HCT116 (cell line): Measurements from ENCODE around the gene TBPL1. TPM values are rescaled to one million over a fixed set of nuclear protein-coding genes. Genes with fewer than 3 reads are reported as not detected.

Experiments used
- ATAC-seq: fragments of 200-7000 bp; cut with Tn5 transposase; 2 replicates; pipeline ENCODE4 v1.9.1; 2020; ENCODE audit warnings: mild to moderate bottlenecking, moderate library complexity
- BruUV-seq: library from RNA; stranded (reverse); fragments of 400-500 nt; replicated peaks from 2 replicates; lab custom pipeline; 2021; lab: Mats Ljungman, UMichigan
- CTCF ChIA-PET: fragments of 300-600 bp; sonication (Branson Sonifier 250); formaldehyde crosslinking; loops from one replicate; lab custom pipeline; 2021; ENCODE audit warnings: antibody characterized with exemption; lab: Charles Lee
- POLR2A ChIA-PET: fragments of 300-600, 350-600 bp; sonication (Branson Sonifier 250); formaldehyde crosslinking; loops from one replicate; lab custom pipeline; 2021; ENCODE audit warnings: antibody characterized with exemption; lab: Charles Lee
- RAD21 ChIA-PET, 2 experiments: fragments of 300-600 bp; sonication (Branson Sonifier 250); formaldehyde crosslinking; loops; one replicate each; lab custom pipeline; 2023; ENCODE audit warnings: low total read pairs in 2 of 2; ENCODE audit not compliant: uncharacterized antibody in 2 of 2, unreplicated experiment in 2 of 2, low non-redundant PET in 1 of 2; lab: Charles Lee
- DNase-seq: peaks from one replicate; pipeline ENCODE4 v3.0.0-alpha.2; 2010; ENCODE audit warnings: low read depth, low spot score
- H2AFZ ChIP-seq: fragments of 200-600 bp; shearing (Covaris generic), sonication (generic); 2 replicates; pipeline ENCODE4 v1.6.1; 2017; ENCODE audit warnings: low read depth, mixed run types, mixed read lengths, antibody characterized with exemption, low read length; ENCODE audit not compliant: poor library complexity, severe bottlenecking
- H3K27ac ChIP-seq: 2 replicates; pipeline ENCODE4 v1.5.1; 2012; ENCODE audit warnings: low read depth, low read length
- H3K27me3 ChIP-seq: fragments of 200-600 bp; sonication (generic); 2 replicates; pipeline ENCODE4 v1.6.1; 2016; ENCODE audit warnings: mixed run types, low read length, mixed read lengths; ENCODE audit not compliant: insufficient read depth
- H3K36me3 ChIP-seq, 2 experiments: fragments of 200-500 bp in 1 of 2; fragments of 200-600 bp in 1 of 2; sonication (Bioruptor generic) in 1 of 2; sonication (generic) in 1 of 2; 2 replicates each; pipeline versions ENCODE4 v1.5.1 to v1.6.1; 2014 to 2016; ENCODE audit warnings: low read length in 2 of 2, inconsistent platforms in 1 of 2, mixed read lengths in 1 of 2, mixed run types in 1 of 2; ENCODE audit not compliant: insufficient read depth in 2 of 2, control insufficient read depth in 1 of 2
- H3K4me1 ChIP-seq, 2 experiments: fragments of 200-600 bp in 1 of 2; sonication (generic) in 1 of 2; 2 replicates each; pipeline versions ENCODE4 v1.5.1 to v1.6.1; 2012 to 2017; ENCODE audit warnings: low read length in 2 of 2, inconsistent platforms in 1 of 2, mild to moderate bottlenecking in 1 of 2, mixed read lengths in 1 of 2, mixed run types in 1 of 2, moderate library complexity in 1 of 2; ENCODE audit not compliant: insufficient read depth in 2 of 2, control insufficient read depth in 1 of 2
- H3K4me2 ChIP-seq: fragments of 200-600 bp; sonication (generic); 2 replicates; pipeline ENCODE4 v1.6.1; 2017; ENCODE audit warnings: mixed run types, low read length, mixed read lengths
- H3K4me3 ChIP-seq, 2 experiments: fragments of 200-600 bp in 1 of 2; sonication (generic) in 1 of 2; replicated peaks in 1 of 2; 2 replicates each; pipeline ENCODE4 v1.5.1; 2011 to 2016; ENCODE audit warnings: low read length in 2 of 2, control low read depth in 1 of 2, low read depth in 1 of 2, mild to moderate bottlenecking in 1 of 2, mixed read lengths in 1 of 2, mixed run types in 1 of 2
- H3K79me2 ChIP-seq: fragments of 200-600 bp; sonication (generic); 2 replicates; pipeline ENCODE4 v1.6.1; 2017; ENCODE audit warnings: mild to moderate bottlenecking, mixed run types, low read length, moderate library complexity, mixed read lengths; ENCODE audit not compliant: insufficient read depth
- H3K9ac ChIP-seq: fragments of 200-600 bp; sonication (generic); 2 replicates; pipeline ENCODE4 v1.6.1; 2016; ENCODE audit warnings: low read length, mixed read lengths
- H3K9me2 ChIP-seq: fragments of 200-600 bp; sonication (generic), shearing (Covaris generic); 2 replicates; pipeline ENCODE4 v1.6.1; 2017; ENCODE audit warnings: mixed run types, mild to moderate bottlenecking, moderate library complexity; ENCODE audit not compliant: insufficient read depth
- H3K9me3 ChIP-seq, 2 experiments: fragments of 200-500 bp in 1 of 2; fragments of 200-600 bp in 1 of 2; sonication (Bioruptor generic) in 1 of 2; sonication (generic) in 1 of 2; 2 replicates each; pipeline ENCODE4 v1.6.1; 2014 to 2017; ENCODE audit warnings: low read length in 2 of 2, mixed read lengths in 2 of 2, inconsistent platforms in 1 of 2, low read depth in 1 of 2, mild to moderate bottlenecking in 1 of 2, mixed run types in 1 of 2, moderate library complexity in 1 of 2; ENCODE audit not compliant: control insufficient read depth in 1 of 2, insufficient read depth in 1 of 2
- H4K20me1 ChIP-seq: fragments of 200-600 bp; sonication (generic), shearing (Covaris generic); 2 replicates; pipeline ENCODE4 v1.6.1; 2017; ENCODE audit warnings: mixed run types, mild to moderate bottlenecking, moderate library complexity; ENCODE audit not compliant: insufficient read depth
- CBX3 ChIP-seq: IDR thresholded peaks from 2 replicates; pipeline ENCODE4 v1.6.1; 2012; ENCODE audit warnings: low read depth
- CEBPB ChIP-seq: IDR thresholded peaks from 2 replicates; pipeline ENCODE4 v1.6.1; 2012; ENCODE audit warnings: low read depth
- ELF1 ChIP-seq: IDR thresholded peaks from 2 replicates; pipeline ENCODE4 v1.6.1; 2012; ENCODE audit warnings: low read depth, borderline replicate concordance
- EZH2 ChIP-seq: fragments of 200-600 bp; sonication (generic); IDR thresholded peaks from 2 replicates; pipeline ENCODE4 v1.6.1; 2017; ENCODE audit warnings: antibody characterized with exemption, mixed run types
- EZH2phosphoT487 ChIP-seq: fragments of 200-600 bp; IDR thresholded peaks from 2 replicates; pipeline ENCODE4 v1.6.1; 2018; ENCODE audit warnings: antibody characterized with exemption, borderline replicate concordance
- FOSL1 ChIP-seq: IDR thresholded peaks from 2 replicates; pipeline ENCODE4 v1.6.1; 2012; ENCODE audit warnings: low read depth
- POLR2A ChIP-seq: IDR thresholded peaks from 2 replicates; pipeline ENCODE4 v1.7.0; 2011; ENCODE audit warnings: borderline replicate concordance; ENCODE audit not compliant: insufficient read depth, insufficient read length; ENCODE audit errors: extremely low read depth
- RAD21 ChIP-seq: IDR thresholded peaks from 2 replicates; pipeline ENCODE4 v1.6.1; 2012; ENCODE audit warnings: low read depth, mild to moderate bottlenecking
- SIN3A ChIP-seq: IDR thresholded peaks from 2 replicates; pipeline ENCODE4 v1.6.1; 2012; ENCODE audit warnings: low read depth
- SP1 ChIP-seq: IDR thresholded peaks from 2 replicates; pipeline ENCODE4 v1.6.1; 2012; ENCODE audit warnings: low read depth
- SRF ChIP-seq: IDR thresholded peaks from 2 replicates; pipeline ENCODE4 v1.6.1; 2012; ENCODE audit warnings: low read depth
- TCF7L2 ChIP-seq: IDR thresholded peaks from 2 replicates; pipeline ENCODE4 v1.7.0; 2011; ENCODE audit warnings: borderline replicate concordance, inconsistent platforms; ENCODE audit not compliant: insufficient read depth, insufficient read length; ENCODE audit errors: extremely low read depth
- YY1 ChIP-seq: IDR thresholded peaks from 2 replicates; pipeline ENCODE4 v1.6.1; 2011; ENCODE audit warnings: low read length, low read depth, moderate library complexity, mild to moderate bottlenecking; ENCODE audit not compliant: insufficient replicate concordance; ENCODE audit errors: extremely low read depth
- ZFX ChIP-seq: fragments of 450-650 bp; IDR thresholded peaks from 2 replicates; pipeline ENCODE4 v1.6.1; 2017
- intact Hi-C: fragments of 100-400 bp; cut with micrococcal nuclease; formaldehyde crosslinking; loops from 2 replicates; pipeline ENCODE4 v1.10.0; 2022
- total RNA-seq: library from RNA; stranded (reverse); gene quantifications from one replicate; pipeline ENCODE4 v1.2.1, GENCODE V29; 2021; ENCODE audit not compliant: unreplicated experiment
- TF ChIP-seq, protein P1 (sequence below): IDR thresholded peaks from 2 replicates; pipeline ENCODE4 v1.6.1; 2012
- TF ChIP-seq, protein P2 (sequence below): IDR thresholded peaks from 2 replicates; pipeline ENCODE4 v1.6.1; 2012
- TF ChIP-seq, protein P3 (sequence below): IDR thresholded peaks from 2 replicates; pipeline ENCODE4 v1.6.1; 2012; ENCODE audit warnings: low read depth
- TF ChIP-seq, protein P4 (sequence below): IDR thresholded peaks from 2 replicates; pipeline ENCODE4 v1.6.1; 2011; ENCODE audit warnings: mild to moderate bottlenecking, low read length, moderate library complexity; ENCODE audit not compliant: insufficient replicate concordance; ENCODE audit errors: extremely low read depth

TBPL1 gene
- total RNA-seq, 1 experiment from 2014 or later: 34.9 TPM

DNA sequence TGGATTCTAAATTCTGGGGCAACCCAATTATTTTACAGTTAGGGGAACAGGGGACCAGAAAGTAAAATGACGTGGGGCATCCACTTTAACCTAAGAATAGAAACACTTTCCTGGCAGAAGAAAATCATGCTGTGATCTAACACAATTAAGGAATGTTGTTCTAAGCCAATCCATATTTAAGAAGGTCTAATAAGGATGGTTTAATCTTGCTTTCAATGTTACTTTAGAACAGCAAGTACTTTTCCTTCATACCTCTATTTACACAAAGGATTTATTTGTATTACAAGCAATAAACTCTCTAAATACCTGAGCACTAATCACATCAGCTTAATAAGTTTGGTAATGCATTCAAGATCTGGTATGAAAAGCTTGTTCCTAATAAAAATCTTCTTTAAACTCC lies 67.0 kb downstream of the TBPL1 start:
- DNase-seq: no peak
- H4K20me1 ChIP-seq: no peaks in the 10 kb centered on the region
- no peaks in the 10 kb centered on the region for H3K4me1 ChIP-seq
- H3K4me3 ChIP-seq: no peak overlapping the region
- TF ChIP-seq TCF7L2: no peak
- TF ChIP-seq, protein P1, sequence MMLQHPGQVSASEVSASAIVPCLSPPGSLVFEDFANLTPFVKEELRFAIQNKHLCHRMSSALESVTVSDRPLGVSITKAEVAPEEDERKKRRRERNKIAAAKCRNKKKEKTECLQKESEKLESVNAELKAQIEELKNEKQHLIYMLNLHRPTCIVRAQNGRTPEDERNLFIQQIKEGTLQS: no peak
- TF ChIP-seq EZH2: no peak
- no peak for TF ChIP-seq POLR2A
- TF ChIP-seq CEBPB: no peak
- TF ChIP-seq, protein P2, sequence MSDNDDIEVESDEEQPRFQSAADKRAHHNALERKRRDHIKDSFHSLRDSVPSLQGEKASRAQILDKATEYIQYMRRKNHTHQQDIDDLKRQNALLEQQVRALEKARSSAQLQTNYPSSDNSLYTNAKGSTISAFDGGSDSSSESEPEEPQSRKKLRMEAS: no peak
- TF ChIP-seq, protein P3, sequence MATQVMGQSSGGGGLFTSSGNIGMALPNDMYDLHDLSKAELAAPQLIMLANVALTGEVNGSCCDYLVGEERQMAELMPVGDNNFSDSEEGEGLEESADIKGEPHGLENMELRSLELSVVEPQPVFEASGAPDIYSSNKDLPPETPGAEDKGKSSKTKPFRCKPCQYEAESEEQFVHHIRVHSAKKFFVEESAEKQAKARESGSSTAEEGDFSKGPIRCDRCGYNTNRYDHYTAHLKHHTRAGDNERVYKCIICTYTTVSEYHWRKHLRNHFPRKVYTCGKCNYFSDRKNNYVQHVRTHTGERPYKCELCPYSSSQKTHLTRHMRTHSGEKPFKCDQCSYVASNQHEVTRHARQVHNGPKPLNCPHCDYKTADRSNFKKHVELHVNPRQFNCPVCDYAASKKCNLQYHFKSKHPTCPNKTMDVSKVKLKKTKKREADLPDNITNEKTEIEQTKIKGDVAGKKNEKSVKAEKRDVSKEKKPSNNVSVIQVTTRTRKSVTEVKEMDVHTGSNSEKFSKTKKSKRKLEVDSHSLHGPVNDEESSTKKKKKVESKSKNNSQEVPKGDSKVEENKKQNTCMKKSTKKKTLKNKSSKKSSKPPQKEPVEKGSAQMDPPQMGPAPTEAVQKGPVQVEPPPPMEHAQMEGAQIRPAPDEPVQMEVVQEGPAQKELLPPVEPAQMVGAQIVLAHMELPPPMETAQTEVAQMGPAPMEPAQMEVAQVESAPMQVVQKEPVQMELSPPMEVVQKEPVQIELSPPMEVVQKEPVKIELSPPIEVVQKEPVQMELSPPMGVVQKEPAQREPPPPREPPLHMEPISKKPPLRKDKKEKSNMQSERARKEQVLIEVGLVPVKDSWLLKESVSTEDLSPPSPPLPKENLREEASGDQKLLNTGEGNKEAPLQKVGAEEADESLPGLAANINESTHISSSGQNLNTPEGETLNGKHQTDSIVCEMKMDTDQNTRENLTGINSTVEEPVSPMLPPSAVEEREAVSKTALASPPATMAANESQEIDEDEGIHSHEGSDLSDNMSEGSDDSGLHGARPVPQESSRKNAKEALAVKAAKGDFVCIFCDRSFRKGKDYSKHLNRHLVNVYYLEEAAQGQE: no peak
- no peak for TF ChIP-seq CBX3
- no peak for TF ChIP-seq ZFX
- TF ChIP-seq ELF1: no peak
- TF ChIP-seq RAD21: no peak
- TF ChIP-seq SRF: no peak
- no peak for TF ChIP-seq YY1
- TF ChIP-seq SP1: no peak
- no peak for TF ChIP-seq SIN3A
- TF ChIP-seq EZH2phosphoT487: no peak
- TF ChIP-seq FOSL1: no peak
- TF ChIP-seq, protein P4, sequence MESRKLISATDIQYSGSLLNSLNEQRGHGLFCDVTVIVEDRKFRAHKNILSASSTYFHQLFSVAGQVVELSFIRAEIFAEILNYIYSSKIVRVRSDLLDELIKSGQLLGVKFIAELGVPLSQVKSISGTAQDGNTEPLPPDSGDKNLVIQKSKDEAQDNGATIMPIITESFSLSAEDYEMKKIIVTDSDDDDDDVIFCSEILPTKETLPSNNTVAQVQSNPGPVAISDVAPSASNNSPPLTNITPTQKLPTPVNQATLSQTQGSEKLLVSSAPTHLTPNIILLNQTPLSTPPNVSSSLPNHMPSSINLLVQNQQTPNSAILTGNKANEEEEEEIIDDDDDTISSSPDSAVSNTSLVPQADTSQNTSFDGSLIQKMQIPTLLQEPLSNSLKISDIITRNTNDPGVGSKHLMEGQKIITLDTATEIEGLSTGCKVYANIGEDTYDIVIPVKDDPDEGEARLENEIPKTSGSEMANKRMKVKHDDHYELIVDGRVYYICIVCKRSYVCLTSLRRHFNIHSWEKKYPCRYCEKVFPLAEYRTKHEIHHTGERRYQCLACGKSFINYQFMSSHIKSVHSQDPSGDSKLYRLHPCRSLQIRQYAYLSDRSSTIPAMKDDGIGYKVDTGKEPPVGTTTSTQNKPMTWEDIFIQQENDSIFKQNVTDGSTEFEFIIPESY: no peak
- no peak overlapping the region for H3K9ac ChIP-seq
- H3K4me2 ChIP-seq: no peak overlapping the region
- no peak overlapping the region for H3K27ac ChIP-seq
- ChIA-PET CTCF (no interaction called here), RAD21 (no interaction called here), POLR2A (no interaction called here)
- H3K27me3 ChIP-seq: no peaks in the 10 kb centered on the region
- ATAC-seq: no peak
- no TSS peak for BruUV-seq
- no peak overlapping the region for H2AFZ ChIP-seq
- H3K9me2 ChIP-seq: no peaks in the 10 kb centered on the region
- H3K79me2 ChIP-seq: no peaks in the 10 kb centered on the region
- no peaks in the 10 kb centered on the region for H3K9me3 ChIP-seq
- no peaks in the 10 kb centered on the region for H3K36me3 ChIP-seq
- intact Hi-C loops: no loop called here
